Epithelial cell of esophagus (primary cell): ENCODE measurements around the gene CCR5AS.
A peak's percentile ranks its signal among the peaks of the same experiment; 100 is the strongest.

Experiments
- DNase-seq: peaks from one replicate; pipeline ENCODE4 v3.0.0; 2010; ENCODE audit warnings: low read depth
- H3K4me3 ChIP-seq: 2 replicates; pipeline ENCODE4 v1.5.1; 2011; ENCODE audit warnings: mild to moderate bottlenecking, low read length, control low read depth
- CTCF ChIP-seq: IDR thresholded peaks from 2 replicates; pipeline ENCODE4 v1.5.1; 2011; ENCODE audit warnings: low read depth, mild to moderate bottlenecking, low read length, control low read depth, inconsistent platforms; ENCODE audit not compliant: insufficient read depth; ENCODE audit errors: missing control alignments

The CCR5AS gene

GRCh38 chr3:46359733-46360493 is 47.0 kb downstream of the CCR5AS start:
- peak; percentile 29 for DNase-seq
- H3K4me3 ChIP-seq, result no peak overlapping the region
- TF ChIP-seq CTCF, result no peak

GRCh38 chr3:46358466-46358865 is 48.4 kb downstream of the CCR5AS start:
- TF ChIP-seq CTCF, result no peak
- no peak for DNase-seq
- H3K4me3 ChIP-seq, result no peak overlapping the region

GRCh38 chr3:46356909-46357308 is 50.0 kb downstream of the CCR5AS start:
- TF ChIP-seq CTCF, result no peak
- no peak overlapping the region for H3K4me3 ChIP-seq

GRCh38 chr3:46356276-46356675 is 50.6 kb downstream of the CCR5AS start:
- H3K4me3 ChIP-seq, result no peak overlapping the region

More at GRCh38 chr3:46356909-46357308, 50.0 kb downstream of the CCR5AS start:
- DNase-seq, result no peak

GRCh38 chr3:46354984-46355383 is 51.9 kb downstream of the CCR5AS start:
- TF ChIP-seq CTCF, result no peak
- H3K4me3 ChIP-seq, result no peak overlapping the region
- no peak for DNase-seq

More at GRCh38 chr3:46356276-46356675, 50.6 kb downstream of the CCR5AS start:
- no peak for DNase-seq
- no peak for TF ChIP-seq CTCF

- TF ChIP-seq CTCF, result no peak
- H3K4me3 ChIP-seq, result no peak overlapping the region
- DNase-seq, result no peak
Measured at GRCh38 chr3:46354478-46354877, 52.4 kb downstream of the CCR5AS start.
